ENCODE results near the gene SAMD4A.
A peak's percentile ranks its signal among the peaks of the same experiment; 100 is the strongest.

The SAMD4A gene

DNA sequence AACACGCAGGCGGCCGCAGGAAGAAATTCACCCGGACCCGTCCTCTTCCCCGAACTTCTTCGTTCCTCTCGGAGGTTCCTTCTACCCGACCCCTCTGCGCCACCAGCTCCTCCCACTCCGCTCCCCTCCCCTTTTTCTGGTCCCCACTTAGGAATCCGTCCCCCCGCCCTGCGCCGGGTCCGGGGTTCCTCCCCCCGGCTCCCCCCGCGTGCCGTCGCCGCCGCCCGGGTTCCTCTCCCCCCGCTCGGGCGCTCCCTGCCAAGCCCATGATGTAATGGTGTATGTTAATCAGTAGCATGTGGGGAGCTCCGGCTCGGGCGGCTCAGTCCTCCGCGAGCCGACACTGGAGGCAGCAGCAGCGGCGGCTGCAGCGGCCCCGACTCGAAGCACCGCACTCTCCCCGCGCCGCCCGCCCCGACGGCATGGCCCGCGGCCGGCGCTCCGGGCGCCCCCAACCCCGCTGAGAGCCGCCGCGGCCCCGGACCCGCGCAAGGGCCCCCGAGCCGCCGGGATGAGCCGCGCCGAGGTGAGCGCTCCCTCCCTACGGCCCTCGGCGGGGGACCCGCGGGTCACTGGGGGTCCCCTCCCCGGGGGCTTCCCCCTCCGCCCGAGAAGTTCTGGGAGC, 1.0 kb upstream of the SAMD4A start:
- DNase-seq (ENCODE audit: low spot score) = peak; percentile 94

DNA sequence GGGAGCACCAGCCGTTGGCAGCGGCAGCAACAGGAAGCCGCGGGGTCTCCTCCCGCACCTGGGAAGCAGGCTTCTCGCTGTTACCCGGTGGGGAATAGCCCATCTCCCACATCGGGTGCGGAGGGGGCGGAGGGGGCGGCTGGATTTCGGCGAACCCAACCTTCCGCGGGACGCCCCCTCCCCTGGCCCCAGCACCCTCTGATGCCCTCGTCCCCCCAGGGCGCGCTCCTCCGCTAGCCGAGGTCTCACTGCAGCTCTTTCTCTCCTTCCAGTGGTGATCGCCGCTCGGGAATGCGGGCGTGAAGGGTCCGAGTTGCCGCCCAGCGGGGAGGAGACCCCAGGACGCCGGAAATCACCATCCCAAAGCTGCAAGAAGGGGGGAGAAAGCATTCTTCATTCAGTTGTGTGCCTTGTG, 303 bp downstream of the SAMD4A start:
- DNase-seq (ENCODE audit: low spot score) = peak; percentile 40

DNA sequence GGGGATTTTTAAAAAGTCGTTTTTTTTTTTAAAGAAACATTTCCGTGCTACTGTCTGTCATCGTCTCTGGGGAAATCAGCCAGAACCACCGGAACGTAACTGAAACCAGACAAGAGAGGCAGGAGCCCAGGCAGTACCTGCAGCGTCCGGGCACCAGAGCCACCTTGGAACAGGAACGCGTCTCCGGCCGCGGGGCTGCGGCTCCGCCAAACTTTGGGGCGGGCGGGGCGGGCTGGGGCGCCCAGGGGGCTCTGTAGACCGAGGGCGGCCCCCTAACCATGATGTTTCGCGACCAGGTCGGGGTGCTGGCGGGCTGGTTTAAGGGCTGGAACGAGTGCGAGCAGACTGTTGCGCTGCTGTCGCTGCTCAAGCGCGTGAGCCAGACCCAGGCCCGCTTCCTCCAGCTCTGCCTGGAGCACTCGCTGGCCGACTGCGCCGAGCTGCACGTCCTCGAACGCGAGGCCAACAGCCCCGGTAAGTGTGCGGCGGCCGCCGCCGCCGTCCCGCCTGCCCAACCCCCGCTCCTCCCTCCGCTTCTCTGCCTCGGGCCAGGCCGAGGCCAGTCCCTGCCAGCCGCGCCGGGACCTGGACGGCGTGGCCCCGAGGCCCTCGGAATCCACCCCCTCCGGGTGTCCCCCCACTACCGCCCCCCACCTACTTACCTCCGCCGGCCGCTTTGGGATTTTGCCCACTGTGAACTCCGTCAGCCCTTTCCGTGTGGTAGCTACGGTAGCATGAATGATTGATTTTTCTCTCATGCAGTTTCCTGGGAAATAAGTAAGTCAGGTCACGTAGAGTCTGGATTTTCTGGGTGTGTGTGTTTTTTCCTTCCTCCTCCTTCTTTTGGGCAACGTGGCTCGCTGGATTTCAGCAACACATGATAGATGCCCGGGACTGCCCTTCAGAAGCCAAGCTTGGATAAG, 972 bp downstream of the SAMD4A start:
- DNase-seq (ENCODE audit: low spot score) = peak; percentile 24

- peak; percentile 40 for DNase-seq (ENCODE audit: low spot score)
Observed at GRCh38 chr14:54568821-54569595, 2.1 kb downstream of the SAMD4A start.

DNA sequence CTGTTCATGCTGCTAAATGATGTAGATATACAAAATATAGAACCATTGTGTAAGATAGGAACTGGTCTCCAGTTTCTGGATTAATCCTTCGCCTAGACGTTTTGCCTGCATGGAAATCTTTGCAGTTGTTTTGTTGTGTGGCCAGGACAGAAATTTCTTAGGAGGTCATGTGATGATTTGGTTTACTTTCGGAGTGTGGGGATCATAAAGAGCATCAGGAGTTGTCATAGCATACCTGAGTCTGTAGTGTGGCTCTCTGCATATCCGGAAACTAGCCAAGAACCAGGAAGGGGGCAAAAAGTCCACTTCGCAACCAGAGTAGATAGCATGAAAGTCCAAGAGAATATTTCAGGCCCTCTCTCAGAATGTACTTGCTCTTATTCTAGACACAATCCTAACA, 3.1 kb downstream of the SAMD4A start:
- no peak for DNase-seq (ENCODE audit: low spot score)

DNA sequence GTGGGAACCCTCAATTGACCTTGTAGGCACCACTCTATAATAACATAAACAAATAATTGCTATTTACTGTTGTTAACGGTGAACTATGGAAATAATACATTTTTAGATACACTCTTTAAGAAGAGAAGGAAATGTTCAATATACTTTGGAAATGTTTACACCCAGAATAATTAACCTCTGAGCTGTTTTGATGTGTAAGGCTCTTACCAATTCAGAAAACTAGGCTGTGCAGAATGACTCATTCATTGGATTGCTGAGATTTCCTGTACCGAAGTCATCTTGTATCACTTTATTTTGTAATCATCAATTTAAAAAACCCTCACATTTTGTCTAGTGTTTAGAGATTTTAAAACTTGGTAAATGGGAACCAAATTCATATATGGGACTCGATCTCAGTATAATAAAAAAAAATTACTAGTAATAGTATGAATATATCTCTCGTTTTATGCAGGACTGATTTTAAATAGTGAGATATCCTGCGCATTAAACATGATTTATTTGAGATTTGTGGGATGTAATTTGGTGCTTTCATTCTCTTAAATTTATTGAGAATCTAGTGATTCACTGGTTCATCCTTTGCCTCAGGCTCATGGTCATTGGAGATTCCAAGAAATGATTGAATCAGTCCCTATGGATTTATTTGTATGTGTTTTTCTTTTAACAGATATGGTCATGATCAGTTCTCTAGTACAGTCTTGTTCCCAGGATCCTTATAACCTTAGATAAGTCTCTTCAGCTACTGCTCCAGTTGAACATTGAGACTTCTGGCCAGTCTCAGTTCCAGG, 3.9 kb downstream of the SAMD4A start:
- peak; percentile 53 for DNase-seq (ENCODE audit: low spot score)

- no peak for DNase-seq (ENCODE audit: low spot score)
Observed at GRCh38 chr14:54572316-54572715, 5.4 kb downstream of the SAMD4A start.

GRCh38 chr14:54574528-54574927, 7.6 kb downstream of the SAMD4A start:
- no peak for DNase-seq (ENCODE audit: low spot score)

GRCh38 chr14:54577494-54577893, 10.6 kb downstream of the SAMD4A start:
- no peak for DNase-seq (ENCODE audit: low spot score)

DNA sequence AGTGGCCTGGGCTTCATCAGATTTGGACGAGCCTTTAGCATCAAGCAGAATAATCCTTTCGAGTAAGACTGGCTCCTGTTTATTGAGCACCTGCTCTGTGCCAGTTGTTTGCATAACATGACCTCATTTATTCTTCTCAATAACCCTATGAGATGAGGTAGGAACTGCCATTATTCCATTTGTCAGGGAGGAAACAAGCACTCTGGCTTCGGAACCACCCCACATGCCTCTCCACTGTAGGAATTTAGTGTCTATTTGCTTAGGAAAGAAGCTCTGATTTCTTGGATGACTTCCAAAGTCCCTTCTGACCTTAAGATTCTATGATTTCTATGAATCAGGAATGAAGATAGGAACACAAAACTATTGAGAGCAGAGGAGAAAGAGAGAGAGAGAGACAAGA, 11.0 kb downstream of the SAMD4A start:
- peak; percentile 31 for DNase-seq (ENCODE audit: low spot score)

DNA sequence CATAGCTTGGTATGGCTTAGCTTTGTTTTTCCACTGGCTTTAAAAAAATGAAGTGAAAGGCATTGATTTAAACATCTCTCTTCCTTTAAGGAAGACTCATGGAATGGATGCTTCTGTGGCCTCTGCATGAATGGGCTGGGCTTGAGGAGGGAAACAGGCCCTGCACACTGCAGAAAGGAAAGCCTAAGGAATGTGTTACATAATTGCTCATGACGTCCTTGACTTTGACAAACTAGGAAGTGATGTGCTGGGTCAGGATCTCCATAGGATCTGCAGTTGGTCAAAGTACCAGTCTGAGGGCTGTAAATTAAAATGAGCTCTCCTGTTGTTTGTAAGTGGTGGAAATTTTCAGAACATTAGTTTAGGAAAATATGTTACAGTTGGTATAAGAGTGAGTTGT, 12.7 kb downstream of the SAMD4A start:
- no peak for DNase-seq (ENCODE audit: low spot score)

DNA sequence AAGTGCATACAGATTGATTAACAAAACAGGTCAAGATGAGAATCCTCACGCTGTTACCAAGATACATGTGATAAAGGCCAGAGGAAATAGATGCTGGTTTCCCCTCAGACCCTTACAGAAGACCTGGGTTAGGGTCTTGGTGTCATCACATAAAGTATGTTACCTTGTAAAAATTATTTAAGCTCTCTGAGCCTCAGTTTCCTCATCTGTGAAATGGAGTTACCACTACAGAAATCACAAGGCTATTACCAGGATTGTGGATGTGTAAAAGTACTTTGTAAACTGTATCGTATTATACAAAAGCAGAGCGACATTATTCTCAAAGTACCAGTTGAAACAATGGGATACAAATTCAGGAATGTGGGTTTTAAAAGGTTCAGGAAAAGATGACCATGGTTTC, 14.0 kb downstream of the SAMD4A start:
- no peak for DNase-seq (ENCODE audit: low spot score)

- no peak for DNase-seq (ENCODE audit: low spot score)
Observed at GRCh38 chr14:54582334-54582733, 15.4 kb downstream of the SAMD4A start.

- DNase-seq (ENCODE audit: low spot score) = no peak
Observed at GRCh38 chr14:54584097-54584496, 17.2 kb downstream of the SAMD4A start.

DNA sequence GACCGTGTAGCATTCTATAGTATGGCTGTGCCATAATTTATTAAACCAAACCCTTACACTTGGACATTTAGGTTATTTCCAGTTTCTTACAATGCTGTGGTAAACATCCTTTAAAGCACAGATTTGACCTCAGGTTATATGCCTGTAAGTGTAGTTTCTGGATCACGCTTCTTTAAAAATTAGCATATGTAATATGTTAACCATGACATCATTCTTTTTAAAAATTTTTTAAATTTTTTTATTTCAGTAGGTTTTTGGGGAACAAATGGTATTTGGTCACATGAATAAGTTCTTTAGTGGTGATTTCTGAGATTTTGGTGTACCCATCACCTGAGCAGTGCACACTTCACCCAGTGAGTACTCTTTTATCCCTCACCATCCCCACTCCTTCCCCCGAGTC, 18.3 kb downstream of the SAMD4A start:
- DNase-seq (ENCODE audit: low spot score) = no peak

DNA sequence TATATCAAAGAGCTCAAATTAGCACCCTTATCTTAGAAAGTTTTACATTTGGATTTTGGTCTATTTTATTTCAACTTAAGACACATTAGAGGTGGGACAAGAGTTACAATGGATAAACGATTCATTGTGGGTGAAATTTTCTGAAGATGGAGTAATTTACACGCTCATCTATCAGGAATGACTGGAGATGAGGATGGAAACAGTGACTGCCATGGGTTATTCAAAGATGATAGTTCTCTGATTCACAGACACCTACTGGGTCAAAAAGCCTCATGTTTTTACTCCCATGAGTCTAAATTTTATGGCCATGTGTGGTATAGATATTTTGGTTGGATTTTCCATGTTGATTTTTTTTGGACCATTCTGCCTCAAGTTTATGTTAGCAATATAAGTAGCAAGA, 22.1 kb downstream of the SAMD4A start:
- no peak for DNase-seq (ENCODE audit: low spot score)

DNA sequence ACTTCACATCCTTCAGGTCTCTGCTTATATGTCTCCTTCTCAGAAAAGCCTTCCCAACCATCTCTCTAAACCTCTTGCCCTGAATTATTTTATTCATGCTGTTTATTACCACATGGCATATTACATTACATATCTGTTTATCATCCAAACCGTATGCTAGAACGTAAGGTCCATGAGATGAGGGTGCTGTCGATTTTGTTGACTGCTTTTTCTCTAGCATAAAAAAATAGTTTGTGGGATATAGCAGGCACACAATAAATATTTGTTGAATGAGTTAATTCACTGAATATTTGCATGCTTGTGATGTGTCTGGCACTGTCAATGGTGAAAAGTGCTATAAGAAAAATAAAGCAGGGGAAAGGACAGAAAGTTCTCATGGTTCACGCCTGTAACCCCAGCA, 22.9 kb downstream of the SAMD4A start:
- DNase-seq (ENCODE audit: low spot score) = no peak

DNA sequence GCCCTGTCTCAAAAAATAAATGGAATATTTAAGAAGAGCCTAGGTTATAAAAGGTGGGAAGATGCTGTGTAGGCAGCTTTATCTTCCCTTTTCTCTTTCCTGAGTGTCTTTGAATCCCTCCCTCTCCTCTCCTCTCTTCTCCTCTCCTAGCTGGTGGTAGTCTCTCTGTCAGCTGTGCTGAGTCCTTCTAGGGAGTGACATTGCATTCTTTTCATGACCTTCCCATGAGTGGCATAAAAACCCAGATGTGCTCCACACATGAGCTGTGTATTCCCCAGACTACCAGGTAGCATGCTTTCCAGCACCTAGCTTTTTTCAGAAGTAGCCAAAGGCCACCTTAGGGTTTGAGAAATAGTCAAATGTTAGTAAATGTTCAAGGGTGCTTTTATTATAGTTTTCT, 23.6 kb downstream of the SAMD4A start:
- DNase-seq (ENCODE audit: low spot score) = no peak

GRCh38 chr14:54591461-54591860, 24.5 kb downstream of the SAMD4A start:
- DNase-seq (ENCODE audit: low spot score) = no peak

- DNase-seq (ENCODE audit: low spot score) = no peak
Observed at GRCh38 chr14:54591866-54592265, 24.9 kb downstream of the SAMD4A start.

- no peak for DNase-seq (ENCODE audit: low spot score)
Observed at GRCh38 chr14:54593860-54594259, 26.9 kb downstream of the SAMD4A start.

GRCh38 chr14:54594537-54594936, 27.6 kb downstream of the SAMD4A start:
- DNase-seq (ENCODE audit: low spot score) = no peak

Measured in hepatic stellate cell (primary cell).